ENCODE data around the gene IVD.

GRCh38 chr15:40421246-40422157 is 15.9 kb downstream of the IVD start:
- TF ChIP-seq ISL1 (CRISPR knock-in tag; IDR thresholded peaks at IDR 0.05) (no peak), PATZ1 (CRISPR knock-in tag; IDR thresholded peaks at IDR 0.05; ENCODE audit: borderline replicate concordance) (no peak), ZNF8 (CRISPR knock-in tag; IDR thresholded peaks at IDR 0.05) (no peak), RARB (CRISPR knock-in tag; IDR thresholded peaks at IDR 0.05) (no peak), ZNF565 (CRISPR knock-in tag; conservative IDR thresholded peaks at IDR 0.05; ENCODE audit: low read depth) (no peak), TOX (CRISPR knock-in tag; IDR thresholded peaks at IDR 0.05; ENCODE audit: borderline replicate concordance) (no peak), ZFP3 (CRISPR knock-in tag; IDR thresholded peaks at IDR 0.05) (no peak)
